K562 (cell line): ENCODE data around the gene ZNF785. TPM values are rescaled to one million over a fixed set of nuclear protein-coding genes. Genes with fewer than 3 reads are reported as not detected.

Source experiments
- MCM3 ChIP-seq: fragments of 450-650 bp; IDR thresholded peaks from 2 replicates; pipeline ENCODE4 v1.6.1; 2016
- MYNN ChIP-seq, 2 experiments: sonication (generic); formaldehyde crosslinking in 1 of 2; IDR thresholded peaks; 2 replicates each; pipeline versions ENCODE4 v1.5.0 to v1.6.1; 2016 to 2020; ENCODE audit warnings: antibody characterized with exemption in 1 of 2, missing genetic modification reagents in 1 of 2
- THRAP3 ChIP-seq: fragments of 450-650 bp; IDR thresholded peaks from 2 replicates; pipeline ENCODE4 v1.6.1; 2016; ENCODE audit warnings: mild to moderate bottlenecking, inconsistent platforms, borderline replicate concordance
- ZFP91 ChIP-seq: sonication (generic); formaldehyde crosslinking; IDR thresholded peaks from 2 replicates; pipeline ENCODE4 v1.8.0; 2022; ENCODE audit warnings: mild to moderate bottlenecking, missing genetic modification reagents
- polyA plus RNA-seq, 8 experiments: library from polyadenylated mRNA; depleted of rRNA in 4 of 8; stranded (reverse) in 5 of 8; unstranded in 3 of 8; fragments of >200 nt; fragmentation: Nextera tagmentation in 2 of 8; fragmentation: Illumina TruSeq in 1 of 8; extraction: Ambion mirVana in 2 of 8; extraction: Trizol in 1 of 8; gene quantifications; 2 replicates each; pipeline versions ENCODE4 v1.2.1 to v1.2.3, GENCODE V29; 2011 to 2014; ENCODE audit warnings: inconsistent platforms in 1 of 8, missing spikeins in 1 of 8
- total RNA-seq, 7 experiments: library from RNA; depleted of rRNA in 6 of 7; stranded (reverse); fragments of >200 nt in 6 of 7; fragmentation: Illumina TruSeq in 2 of 7; extraction: Trizol in 2 of 7; gene quantifications; 2 replicates each; pipeline versions ENCODE4 v1.2.1 to v1.2.3, GENCODE V29; 2011 to 2021; ENCODE audit warnings: low replicate concordance in 1 of 7
- TF ChIP-seq, protein P1 (sequence below), 2 experiments: fragments of 450-650 bp; conservative IDR thresholded peaks; 2 replicates each; pipeline ENCODE4 v1.6.1; 2017; ENCODE audit warnings: mild to moderate bottlenecking in 2 of 2, moderate library complexity in 2 of 2
- TF ChIP-seq, protein P2 (sequence below), 3 experiments: IDR thresholded peaks in 2 of 3; conservative IDR thresholded peaks in 1 of 3; 2 replicates each; pipeline ENCODE4 v1.5.1; 2011 to 2012; ENCODE audit warnings: low read length in 3 of 3, mild to moderate bottlenecking in 3 of 3, control low read depth in 2 of 3, improper control_type of control experiment in 1 of 3, inconsistent platforms in 1 of 3, low read depth in 1 of 3, mixed read lengths in 1 of 3, moderate library complexity in 1 of 3; ENCODE audit not compliant: insufficient read depth in 2 of 3

The ZNF785 gene
- total and polyA plus RNA-seq, 9 of the 15 experiments (the other 6 are each of a cell fraction or from before 2014, with no cell fraction given), result 0.64 to 11.0 (median 6.4) TPM

GRCh38 chr16:30558789-30559377, 26.6 kb downstream of the ZNF785 start (continued):
- TF ChIP-seq THRAP3 (peak; percentile 91), ZFP91 (CRISPR knock-in tag) (no peak), MCM3 (no peak), MYNN (IDR thresholded peaks at IDR 0.05) (no peak), MYNN (CRISPR knock-in tag; IDR thresholded peaks at IDR 0.05) (no peak)
- TF ChIP-seq, protein P1, sequence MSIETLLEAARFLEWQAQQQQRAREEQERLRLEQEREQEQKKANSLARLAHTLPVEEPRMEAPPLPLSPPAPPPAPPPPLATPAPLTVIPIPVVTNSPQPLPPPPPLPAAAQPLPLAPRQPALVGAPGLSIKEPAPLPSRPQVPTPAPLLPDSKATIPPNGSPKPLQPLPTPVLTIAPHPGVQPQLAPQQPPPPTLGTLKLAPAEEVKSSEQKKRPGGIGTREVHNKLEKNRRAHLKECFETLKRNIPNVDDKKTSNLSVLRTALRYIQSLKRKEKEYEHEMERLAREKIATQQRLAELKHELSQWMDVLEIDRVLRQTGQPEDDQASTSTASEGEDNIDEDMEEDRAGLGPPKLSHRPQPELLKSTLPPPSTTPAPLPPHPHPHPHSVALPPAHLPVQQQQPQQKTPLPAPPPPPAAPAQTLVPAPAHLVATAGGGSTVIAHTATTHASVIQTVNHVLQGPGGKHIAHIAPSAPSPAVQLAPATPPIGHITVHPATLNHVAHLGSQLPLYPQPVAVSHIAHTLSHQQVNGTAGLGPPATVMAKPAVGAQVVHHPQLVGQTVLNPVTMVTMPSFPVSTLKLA (conservative IDR thresholded peaks at IDR 0.05), result no peak
- TF ChIP-seq, protein P2, sequence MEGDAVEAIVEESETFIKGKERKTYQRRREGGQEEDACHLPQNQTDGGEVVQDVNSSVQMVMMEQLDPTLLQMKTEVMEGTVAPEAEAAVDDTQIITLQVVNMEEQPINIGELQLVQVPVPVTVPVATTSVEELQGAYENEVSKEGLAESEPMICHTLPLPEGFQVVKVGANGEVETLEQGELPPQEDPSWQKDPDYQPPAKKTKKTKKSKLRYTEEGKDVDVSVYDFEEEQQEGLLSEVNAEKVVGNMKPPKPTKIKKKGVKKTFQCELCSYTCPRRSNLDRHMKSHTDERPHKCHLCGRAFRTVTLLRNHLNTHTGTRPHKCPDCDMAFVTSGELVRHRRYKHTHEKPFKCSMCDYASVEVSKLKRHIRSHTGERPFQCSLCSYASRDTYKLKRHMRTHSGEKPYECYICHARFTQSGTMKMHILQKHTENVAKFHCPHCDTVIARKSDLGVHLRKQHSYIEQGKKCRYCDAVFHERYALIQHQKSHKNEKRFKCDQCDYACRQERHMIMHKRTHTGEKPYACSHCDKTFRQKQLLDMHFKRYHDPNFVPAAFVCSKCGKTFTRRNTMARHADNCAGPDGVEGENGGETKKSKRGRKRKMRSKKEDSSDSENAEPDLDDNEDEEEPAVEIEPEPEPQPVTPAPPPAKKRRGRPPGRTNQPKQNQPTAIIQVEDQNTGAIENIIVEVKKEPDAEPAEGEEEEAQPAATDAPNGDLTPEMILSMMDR (IDR thresholded peaks at IDR 0.05 in 2 of 3, conservative IDR thresholded peaks at IDR 0.05 in 1 of 3; ENCODE audit: insufficient read depth in 2 of 3, low read depth in 1 of 3, low read length in 3 of 3), result no peak
- TF ChIP-seq, all 486 proteins: peak for 87
